HG03135 (cell line): ENCODE results near the gene CDHR2.

ENCODE experiments used
- ATAC-seq: cut with Tn5 transposase; IDR thresholded peaks from one replicate; pipeline ENCODE4 v1.9.1; 2021; ENCODE audit warnings: mild to moderate bottlenecking, moderate library complexity; ENCODE audit not compliant: unreplicated experiment

The CDHR2 gene

GRCh38 chr5:176612855-176613254, 63.7 kb downstream of the CDHR2 start:
- ATAC-seq, result no peak

- no peak for ATAC-seq
Observed at GRCh38 chr5:176614805-176615478, 65.8 kb downstream of the CDHR2 start.

GRCh38 chr5:176616511-176616910, 67.4 kb downstream of the CDHR2 start:
- no peak for ATAC-seq

- ATAC-seq, result no peak
Observed at GRCh38 chr5:176618783-176619182, 69.6 kb downstream of the CDHR2 start.

- peak; percentile 68 for ATAC-seq
Observed at GRCh38 chr5:176619203-176619568, 70.0 kb downstream of the CDHR2 start.

GRCh38 chr5:176619569-176620332, 70.6 kb downstream of the CDHR2 start:
- no peak for ATAC-seq

GRCh38 chr5:176620333-176620981, 71.3 kb downstream of the CDHR2 start:
- ATAC-seq, result no peak

GRCh38 chr5:176621661-176622079, 72.5 kb downstream of the CDHR2 start:
- ATAC-seq, result no peak

- no peak for ATAC-seq
Observed at GRCh38 chr5:176624142-176624541, 75.0 kb downstream of the CDHR2 start.

- ATAC-seq, result no peak
Observed at GRCh38 chr5:176624938-176625337, 75.8 kb downstream of the CDHR2 start.

- ATAC-seq, result no peak
Observed at GRCh38 chr5:176625512-176625911, 76.4 kb downstream of the CDHR2 start.

- no peak for ATAC-seq
Observed at GRCh38 chr5:176625966-176626875, 77.1 kb downstream of the CDHR2 start.

- no peak for ATAC-seq
Observed at GRCh38 chr5:176626876-176627236, 77.7 kb downstream of the CDHR2 start.

GRCh38 chr5:176627582-176627981, 78.4 kb downstream of the CDHR2 start:
- no peak for ATAC-seq

- ATAC-seq, result no peak
Observed at GRCh38 chr5:176628406-176629228, 79.5 kb downstream of the CDHR2 start.

GRCh38 chr5:176629317-176629852, 80.2 kb downstream of the CDHR2 start:
- no peak for ATAC-seq

GRCh38 chr5:176629853-176630680, 80.9 kb downstream of the CDHR2 start, which contains the start of the genes EIF4E1B and SNCB:
TSS of gene EIF4E1B (plus strand) at chr5:176630675. CDS start at chr5:176642788, 12,113 bp downstream.
TSS of gene SNCB (minus strand) at chr5:176630534. CDS start at chr5:176629654, 880 bp downstream.
- peak; percentile 53 for ATAC-seq

GRCh38 chr5:176630681-176631222, 81.6 kb downstream of the CDHR2 start:
- no peak for ATAC-seq
